ENCODE results near the gene AKNAD1. TPM values are rescaled to one million over a fixed set of nuclear protein-coding genes. Genes with fewer than 3 reads are reported as not detected.

The AKNAD1 gene
- total and polyA plus RNA-seq, 10 of the 15 experiments (the other 5 are each of a cell fraction or from before 2014, with no cell fraction given) = 0.05 to 0.13 (median 0.10) TPM; not detected in 7

DNA sequence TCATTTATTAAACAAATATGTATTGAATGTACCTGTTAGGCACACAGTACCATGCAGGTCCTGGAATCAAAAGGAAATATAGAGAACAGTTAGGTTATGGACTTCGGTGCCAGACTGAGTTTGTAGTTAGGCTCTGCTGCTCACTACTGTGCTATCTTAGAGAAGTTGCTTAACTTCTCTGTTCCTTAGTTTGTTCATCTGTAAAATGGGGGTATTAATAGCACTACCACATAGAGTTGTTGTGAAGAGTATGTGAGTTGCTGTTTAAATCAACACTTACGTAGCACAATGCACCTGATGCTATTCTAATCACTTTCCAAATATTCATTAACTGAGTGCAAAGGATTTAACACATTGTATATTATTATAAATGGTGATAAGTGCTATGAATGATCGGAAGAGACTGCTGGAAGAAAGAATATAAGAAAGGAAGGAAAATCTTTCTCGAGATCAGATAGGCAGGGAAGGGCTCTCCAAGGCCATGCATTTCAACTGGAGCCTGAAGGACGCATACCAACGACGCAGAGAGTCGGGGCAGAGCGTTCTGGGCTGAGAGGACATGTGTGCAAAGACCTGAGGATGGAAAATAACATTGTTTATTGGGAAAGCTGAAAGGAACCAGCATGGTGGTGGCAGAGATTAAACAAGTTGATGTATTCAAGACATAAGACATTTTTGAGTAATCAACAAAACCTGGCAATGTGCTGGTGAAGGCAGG lies 3.5 kb upstream of the AKNAD1 start (continued):
- no peak for TF ChIP-seq ZNF217 (IDR thresholded peaks at IDR 0.05)
- no peak for TF ChIP-seq ATF2 (IDR thresholded peaks at IDR 0.05; ENCODE audit: low read length)
- TF ChIP-seq CREM (IDR thresholded peaks at IDR 0.05; ENCODE audit: low read depth) = no peak
- TF ChIP-seq CUX1 (IDR thresholded peaks at IDR 0.05; ENCODE audit: insufficient replicate concordance, low read depth, low read length) = no peak
- no peak for TF ChIP-seq MEF2B (IDR thresholded peaks at IDR 0.05; ENCODE audit: partially characterized antibody, poor library complexity, severe bottlenecking)
- TF ChIP-seq SRF (IDR thresholded peaks at IDR 0.05; ENCODE audit: low read depth in 2 of 2, low read length in 2 of 2) = no peak
- TF ChIP-seq, protein P1, sequence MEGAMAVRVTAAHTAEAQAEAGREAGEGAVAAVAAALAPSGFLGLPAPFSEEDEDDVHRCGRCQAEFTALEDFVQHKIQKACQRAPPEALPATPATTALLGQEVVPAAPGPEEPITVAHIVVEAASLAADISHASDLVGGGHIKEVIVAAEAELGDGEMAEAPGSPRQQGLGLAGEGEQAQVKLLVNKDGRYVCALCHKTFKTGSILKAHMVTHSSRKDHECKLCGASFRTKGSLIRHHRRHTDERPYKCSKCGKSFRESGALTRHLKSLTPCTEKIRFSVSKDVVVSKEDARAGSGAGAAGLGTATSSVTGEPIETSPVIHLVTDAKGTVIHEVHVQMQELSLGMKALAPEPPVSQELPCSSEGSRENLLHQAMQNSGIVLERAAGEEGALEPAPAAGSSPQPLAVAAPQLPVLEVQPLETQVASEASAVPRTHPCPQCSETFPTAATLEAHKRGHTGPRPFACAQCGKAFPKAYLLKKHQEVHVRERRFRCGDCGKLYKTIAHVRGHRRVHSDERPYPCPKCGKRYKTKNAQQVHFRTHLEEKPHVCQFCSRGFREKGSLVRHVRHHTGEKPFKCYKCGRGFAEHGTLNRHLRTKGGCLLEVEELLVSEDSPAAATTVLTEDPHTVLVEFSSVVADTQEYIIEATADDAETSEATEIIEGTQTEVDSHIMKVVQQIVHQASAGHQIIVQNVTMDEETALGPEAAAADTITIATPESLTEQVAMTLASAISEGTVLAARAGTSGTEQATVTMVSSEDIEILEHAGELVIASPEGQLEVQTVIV (IDR thresholded peaks at IDR 0.05; ENCODE audit: borderline replicate concordance, partially characterized antibody) = no peak

Measured in GM12878 (cell line).